GM19455 (cell line): Measurements from ENCODE around the gene SSR4.
A peak's percentile ranks its signal among the peaks of the same experiment; 100 is the strongest.
"Not testable (repeated sequence)": the region's sequence is repeated elsewhere in the genome, so short reads cannot be mapped to it uniquely, and the experiment has no call there.

Source experiments
- ATAC-seq: cut with Tn5 transposase; IDR thresholded peaks from one replicate; pipeline ENCODE4 v1.9.1; 2021; ENCODE audit not compliant: unreplicated experiment

Gene SSR4

GRCh38 chrX:153794018-153794896 is at the start of gene SSR4, which contains the start of gene IDH3G:
SSR4 (plus strand) TSS chrX:153794668; CDS start chrX:153794688, 20 bp downstream.
IDH3G (minus strand) TSS chrX:153794375; CDS start chrX:153794326, 49 bp downstream.
- ATAC-seq: peak; percentile 88

GRCh38 chrX:153745067-153745433 is 49.4 kb upstream of the SSR4 start:
- not testable (repeated sequence) for ATAC-seq

GRCh38 chrX:153746359-153746758 is 48.1 kb upstream of the SSR4 start:
- ATAC-seq: no peak

- not testable (repeated sequence) for ATAC-seq
These were observed 47.5 kb upstream of the SSR4 start for GRCh38 chrX:153746991-153747390.

- ATAC-seq: not testable (repeated sequence)
These were observed 45.5 kb upstream of the SSR4 start for GRCh38 chrX:153749017-153749416.

GRCh38 chrX:153750127-153750774 is 44.2 kb upstream of the SSR4 start:
- no peak for ATAC-seq

GRCh38 chrX:153755136-153755535 is 39.3 kb upstream of the SSR4 start:
- ATAC-seq: no peak

GRCh38 chrX:153761863-153762262 is 32.6 kb upstream of the SSR4 start:
- ATAC-seq: no peak

GRCh38 chrX:153762626-153763173 is 31.8 kb upstream of the SSR4 start:
- no peak for ATAC-seq

- ATAC-seq: no peak
These were observed 31.1 kb upstream of the SSR4 start for GRCh38 chrX:153763298-153763932.

GRCh38 chrX:153763989-153764755 is 30.3 kb upstream of the SSR4 start, which contains the start of gene PLXNB3:
PLXNB3 (plus strand) TSS chrX:153764249; CDS start chrX:153765536, 1,287 bp downstream.
- ATAC-seq: no peak

- no peak for ATAC-seq
These were observed 29.7 kb upstream of the SSR4 start for GRCh38 chrX:153764786-153765137.

GRCh38 chrX:153765138-153766079 is 29.1 kb upstream of the SSR4 start:
- no peak for ATAC-seq

GRCh38 chrX:153766098-153766817 is 28.2 kb upstream of the SSR4 start:
- no peak for ATAC-seq

GRCh38 chrX:153766871-153767673 is 27.4 kb upstream of the SSR4 start:
- ATAC-seq: no peak

- no peak for ATAC-seq
These were observed 26.8 kb upstream of the SSR4 start for GRCh38 chrX:153767674-153768055.

GRCh38 chrX:153768311-153769157 is 25.9 kb upstream of the SSR4 start:
- ATAC-seq: no peak
